GM21619 (cell line): ENCODE data around the gene HAAO.

ENCODE experiments used
- ATAC-seq: cut with Tn5 transposase; IDR thresholded peaks from one replicate; pipeline ENCODE4 v1.9.1; 2021; ENCODE audit not compliant: unreplicated experiment

Gene HAAO

GRCh38 chr2:42813763-42814162, 21.4 kb upstream of the HAAO start:
- ATAC-seq: no peak

GRCh38 chr2:42812899-42813479, 20.6 kb upstream of the HAAO start:
- ATAC-seq: no peak

- ATAC-seq: peak; percentile 10
These were observed 18.8 kb upstream of the HAAO start for GRCh38 chr2:42810971-42811811.

GRCh38 chr2:42810121-42810970, 18.0 kb upstream of the HAAO start:
- ATAC-seq: peak; percentile 65

GRCh38 chr2:42809819-42810120, 17.4 kb upstream of the HAAO start:
- ATAC-seq: peak; percentile 51

GRCh38 chr2:42809131-42809818, 16.9 kb upstream of the HAAO start:
- no peak for ATAC-seq

- no peak for ATAC-seq
These were observed 15.9 kb upstream of the HAAO start for GRCh38 chr2:42808301-42808700.

- ATAC-seq: no peak
These were observed 14.4 kb upstream of the HAAO start for GRCh38 chr2:42806786-42807185.

- ATAC-seq: no peak
These were observed 12.5 kb upstream of the HAAO start for GRCh38 chr2:42804891-42805290.

GRCh38 chr2:42804338-42804737, 12.0 kb upstream of the HAAO start:
- no peak for ATAC-seq

- no peak for ATAC-seq
These were observed 9.8 kb upstream of the HAAO start for GRCh38 chr2:42802150-42802549.

- no peak for ATAC-seq
These were observed 9.0 kb upstream of the HAAO start for GRCh38 chr2:42801381-42801780.

GRCh38 chr2:42800981-42801380, 8.6 kb upstream of the HAAO start:
- no peak for ATAC-seq

- ATAC-seq: no peak
These were observed 8.1 kb upstream of the HAAO start for GRCh38 chr2:42800461-42800962.

- no peak for ATAC-seq
These were observed 7.5 kb upstream of the HAAO start for GRCh38 chr2:42799881-42800280.

- no peak for ATAC-seq
These were observed 4.9 kb upstream of the HAAO start for GRCh38 chr2:42797281-42797680.

GRCh38 chr2:42796427-42797248, 4.3 kb upstream of the HAAO start:
- ATAC-seq: peak; percentile 45

- no peak for ATAC-seq
These were observed 3.5 kb upstream of the HAAO start for GRCh38 chr2:42795841-42796301.

- no peak for ATAC-seq
These were observed 2.9 kb upstream of the HAAO start for GRCh38 chr2:42795275-42795674.
